Kidney capillary endothelial cell (primary cell): ENCODE measurements around the gene FAM209A.
"Not testable (repeated sequence)": the region's sequence is repeated elsewhere in the genome, so short reads cannot be mapped to it uniquely, and the experiment has no call there.

Experiments
- DNase-seq: peaks from one replicate; pipeline ENCODE4 v3.0.0-alpha.2; 2018; ENCODE audit warnings: low spot score

FAM209A gene

GRCh38 chr20:56524444-56524843 is at the start of gene FAM209A:
Gene FAM209A (plus strand): TSS chr20:56524744. CDS start chr20:56524809, 65 bp downstream.
- not testable (repeated sequence) for DNase-seq

GRCh38 chr20:56483970-56484369 is 40.6 kb upstream of the FAM209A start:
- DNase-seq: no peak

GRCh38 chr20:56487216-56487615 is 37.3 kb upstream of the FAM209A start:
- DNase-seq: no peak

- DNase-seq: no peak
These were observed 36.0 kb upstream of the FAM209A start for GRCh38 chr20:56488566-56488965.

GRCh38 chr20:56501116-56501515 is 23.4 kb upstream of the FAM209A start:
- no peak for DNase-seq

GRCh38 chr20:56503916-56504315 is 20.6 kb upstream of the FAM209A start:
- no peak for DNase-seq

- no peak for DNase-seq
These were observed 20.1 kb upstream of the FAM209A start for GRCh38 chr20:56504373-56505005.

GRCh38 chr20:56506103-56506502 is 18.4 kb upstream of the FAM209A start:
- peak; percentile 59 for DNase-seq

GRCh38 chr20:56511926-56512325 is 12.6 kb upstream of the FAM209A start:
- no peak for DNase-seq

- DNase-seq: no peak
These were observed 11.1 kb upstream of the FAM209A start for GRCh38 chr20:56513161-56514150.

GRCh38 chr20:56516631-56517030 is 7.9 kb upstream of the FAM209A start:
- DNase-seq: no peak

- no peak for DNase-seq
These were observed 7.3 kb upstream of the FAM209A start for GRCh38 chr20:56517211-56517610.

- DNase-seq: no peak
These were observed 6.9 kb upstream of the FAM209A start for GRCh38 chr20:56517641-56518040.

GRCh38 chr20:56518126-56518525 is 6.4 kb upstream of the FAM209A start:
- no peak for DNase-seq

- DNase-seq: no peak
These were observed 5.7 kb upstream of the FAM209A start for GRCh38 chr20:56518721-56519398.

GRCh38 chr20:56519551-56519950 is 5.0 kb upstream of the FAM209A start:
- no peak for DNase-seq

GRCh38 chr20:56520180-56520579 is 4.4 kb upstream of the FAM209A start:
- no peak for DNase-seq

GRCh38 chr20:56520746-56521354 is 3.7 kb upstream of the FAM209A start:
- DNase-seq: not testable (repeated sequence)

- DNase-seq: no peak
These were observed 2.2 kb upstream of the FAM209A start for GRCh38 chr20:56522311-56522710.

- no peak for DNase-seq
These were observed 3.0 kb downstream of the FAM209A start for GRCh38 chr20:56527521-56527920.

- DNase-seq: not testable (repeated sequence)
These were observed 8.4 kb downstream of the FAM209A start, which contains the start of gene FAM209B for GRCh38 chr20:56532946-56533345. Gene FAM209B (plus strand): TSS chr20:56533246. CDS start chr20:56533342, 96 bp downstream.

- DNase-seq: no peak
These were observed 13.5 kb downstream of the FAM209A start for GRCh38 chr20:56537997-56538396.
